Bronchial epithelial cell (primary cell): ENCODE results near the gene AAMDC. TPM values are rescaled to one million over a fixed set of nuclear protein-coding genes. Genes with fewer than 3 reads are reported as not detected.
A peak's percentile ranks its signal among the peaks of the same experiment; 100 is the strongest.

ENCODE experiments used
- DNase-seq: peaks from one replicate; pipeline ENCODE4 v3.0.0-alpha.2; 2010; ENCODE audit warnings: low read depth
- FAIRE-seq: peaks from 2 replicates; lab custom pipeline; 2011; peaks lifted over from hg19 to GRCh38; lab: Jason Lieb, UNC
- H3K27me3 ChIP-seq: 2 replicates; pipeline ENCODE4 v1.5.1; 2011; ENCODE audit warnings: low read length; ENCODE audit not compliant: control insufficient read depth, insufficient read depth
- H3K36me3 ChIP-seq: 2 replicates; pipeline ENCODE4 v1.5.1; 2011; ENCODE audit warnings: low read length; ENCODE audit not compliant: control insufficient read depth, insufficient read depth
- H3K4me3 ChIP-seq: 2 replicates; pipeline ENCODE4 v1.5.1; 2011; ENCODE audit warnings: mild to moderate bottlenecking, low read depth, low read length, control low read depth
- total RNA-seq: library from RNA; depleted of rRNA; stranded (reverse); fragments of >200 nt; gene quantifications from 2 replicates; pipeline ENCODE4 v1.2.1, GENCODE V29; 2014
- TF ChIP-seq, protein P1 (sequence below): IDR thresholded peaks from 2 replicates; pipeline ENCODE4 v1.5.1; 2011; ENCODE audit warnings: mild to moderate bottlenecking, moderate library complexity, low read length, control low read depth, inconsistent platforms; ENCODE audit not compliant: insufficient read depth, severe bottlenecking

Gene AAMDC
- total RNA-seq, 1 donor from 2014 or later: 2.1 TPM

DNA sequence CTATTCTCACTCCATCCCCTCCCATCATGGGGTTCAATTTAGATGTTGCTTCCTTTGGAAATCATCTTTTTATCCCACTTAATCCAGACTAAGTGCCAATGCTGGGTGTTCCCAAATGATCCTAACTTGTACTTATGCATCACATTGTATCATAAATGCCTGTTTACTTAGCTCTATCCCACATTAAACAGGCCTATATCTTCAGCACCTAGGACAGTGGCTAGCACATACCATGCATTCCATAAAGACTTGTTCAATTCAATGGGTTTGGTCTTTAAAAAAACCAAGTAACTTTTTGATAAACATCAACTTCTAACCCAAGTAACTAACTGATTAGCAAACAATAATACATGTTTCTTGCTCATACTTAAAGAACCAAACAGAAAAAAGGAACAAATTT is 41.0 kb upstream of the AAMDC start:
- H3K36me3 ChIP-seq: peaks cover 1% of the 10 kb centered on the region
- H3K4me3 ChIP-seq: no peak overlapping the region
- TF ChIP-seq, protein P1, sequence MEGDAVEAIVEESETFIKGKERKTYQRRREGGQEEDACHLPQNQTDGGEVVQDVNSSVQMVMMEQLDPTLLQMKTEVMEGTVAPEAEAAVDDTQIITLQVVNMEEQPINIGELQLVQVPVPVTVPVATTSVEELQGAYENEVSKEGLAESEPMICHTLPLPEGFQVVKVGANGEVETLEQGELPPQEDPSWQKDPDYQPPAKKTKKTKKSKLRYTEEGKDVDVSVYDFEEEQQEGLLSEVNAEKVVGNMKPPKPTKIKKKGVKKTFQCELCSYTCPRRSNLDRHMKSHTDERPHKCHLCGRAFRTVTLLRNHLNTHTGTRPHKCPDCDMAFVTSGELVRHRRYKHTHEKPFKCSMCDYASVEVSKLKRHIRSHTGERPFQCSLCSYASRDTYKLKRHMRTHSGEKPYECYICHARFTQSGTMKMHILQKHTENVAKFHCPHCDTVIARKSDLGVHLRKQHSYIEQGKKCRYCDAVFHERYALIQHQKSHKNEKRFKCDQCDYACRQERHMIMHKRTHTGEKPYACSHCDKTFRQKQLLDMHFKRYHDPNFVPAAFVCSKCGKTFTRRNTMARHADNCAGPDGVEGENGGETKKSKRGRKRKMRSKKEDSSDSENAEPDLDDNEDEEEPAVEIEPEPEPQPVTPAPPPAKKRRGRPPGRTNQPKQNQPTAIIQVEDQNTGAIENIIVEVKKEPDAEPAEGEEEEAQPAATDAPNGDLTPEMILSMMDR: no peak
- DNase-seq (peak; percentile 48), FAIRE-seq (no peak)
- no peaks in the 10 kb centered on the region for H3K27me3 ChIP-seq

DNA sequence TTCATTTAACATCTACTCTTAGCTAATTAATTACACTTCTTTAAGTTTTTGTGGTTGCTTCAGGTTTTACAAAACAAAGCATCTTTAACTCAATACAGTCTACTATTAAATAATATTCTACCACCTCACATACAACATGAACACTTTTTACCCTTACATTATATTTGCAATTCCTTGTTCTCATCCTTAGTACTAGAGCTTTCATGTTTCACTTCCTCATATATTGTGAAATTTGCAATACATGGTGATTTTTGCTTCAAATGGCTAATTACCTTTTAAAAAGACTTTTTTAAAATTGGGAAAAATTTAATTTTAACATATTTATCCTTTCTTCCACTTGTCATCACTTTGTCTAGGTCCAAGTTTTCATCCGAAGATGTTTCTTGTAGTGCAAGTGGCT is 37.9 kb upstream of the AAMDC start:
- no peak for DNase-seq
- Histone ChIP-seq H3K36me3 (no peaks in the 10 kb centered on the region), H3K4me3 (no peak overlapping the region), H3K27me3 (no peaks in the 10 kb centered on the region)
- no peak for FAIRE-seq
- TF ChIP-seq, protein P1: no peak

DNA sequence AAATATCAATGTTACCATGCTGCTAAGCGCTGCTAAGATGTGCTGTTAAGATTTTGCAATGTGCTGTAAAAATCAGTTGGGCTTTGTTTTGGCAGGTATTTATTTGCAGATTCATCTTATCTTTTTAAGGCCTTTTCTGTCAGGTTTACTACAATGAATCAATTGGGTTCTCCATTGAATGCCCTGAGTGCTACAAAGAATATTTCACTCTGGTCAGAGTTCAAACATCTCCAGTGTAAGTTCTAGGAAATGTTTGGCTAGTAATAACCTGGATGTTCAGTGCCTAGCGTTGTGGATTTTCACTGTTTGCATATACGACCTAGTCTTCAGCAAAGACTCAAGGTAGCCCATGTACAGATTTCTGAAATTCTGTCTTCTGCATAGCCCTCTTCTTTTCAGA is 36.4 kb upstream of the AAMDC start:
- no peaks in the 10 kb centered on the region for H3K36me3 ChIP-seq
- H3K4me3 ChIP-seq: no peak overlapping the region
- TF ChIP-seq, protein P1: no peak
- FAIRE-seq (no peak), DNase-seq (no peak)
- no peaks in the 10 kb centered on the region for H3K27me3 ChIP-seq

DNA sequence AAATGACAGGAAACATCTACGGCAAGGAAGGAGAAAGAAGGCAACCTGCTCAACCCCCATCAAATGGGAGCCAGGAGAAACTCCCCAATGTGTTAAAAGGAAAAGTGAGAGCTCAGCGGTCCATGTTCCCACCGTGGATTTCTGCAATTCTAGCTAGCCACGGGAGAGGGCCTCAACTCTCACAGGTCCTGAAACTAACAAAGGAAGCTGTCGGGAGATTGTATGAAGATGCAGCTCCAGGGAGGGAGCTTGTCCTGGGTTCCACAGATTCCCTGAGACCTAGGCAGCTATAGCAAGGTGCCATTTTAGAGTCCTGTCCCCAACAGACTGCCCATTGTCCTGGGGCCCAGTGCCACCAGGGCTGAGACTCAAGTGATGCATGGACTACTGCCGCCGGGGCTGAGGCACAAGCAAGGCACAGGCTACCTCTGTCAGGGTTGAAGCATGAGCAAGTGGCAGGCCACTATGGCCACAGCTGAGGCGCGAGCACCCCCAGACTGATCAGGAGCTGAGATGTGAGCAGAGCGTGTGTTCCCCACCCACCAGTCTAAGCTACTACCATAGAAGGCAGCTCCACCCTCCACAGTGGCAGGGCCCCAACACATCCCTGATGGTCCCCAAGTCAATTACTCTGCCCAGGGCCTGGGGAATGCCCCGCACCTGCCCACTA is 31.7 kb upstream of the AAMDC start:
- TF ChIP-seq, protein P1: no peak
- Histone ChIP-seq H3K4me3 (no peak overlapping the region), H3K27me3 (no peaks in the 10 kb centered on the region), H3K36me3 (peaks cover 2% of the 10 kb centered on the region)
- DNase-seq (no peak), FAIRE-seq (no peak)

DNA sequence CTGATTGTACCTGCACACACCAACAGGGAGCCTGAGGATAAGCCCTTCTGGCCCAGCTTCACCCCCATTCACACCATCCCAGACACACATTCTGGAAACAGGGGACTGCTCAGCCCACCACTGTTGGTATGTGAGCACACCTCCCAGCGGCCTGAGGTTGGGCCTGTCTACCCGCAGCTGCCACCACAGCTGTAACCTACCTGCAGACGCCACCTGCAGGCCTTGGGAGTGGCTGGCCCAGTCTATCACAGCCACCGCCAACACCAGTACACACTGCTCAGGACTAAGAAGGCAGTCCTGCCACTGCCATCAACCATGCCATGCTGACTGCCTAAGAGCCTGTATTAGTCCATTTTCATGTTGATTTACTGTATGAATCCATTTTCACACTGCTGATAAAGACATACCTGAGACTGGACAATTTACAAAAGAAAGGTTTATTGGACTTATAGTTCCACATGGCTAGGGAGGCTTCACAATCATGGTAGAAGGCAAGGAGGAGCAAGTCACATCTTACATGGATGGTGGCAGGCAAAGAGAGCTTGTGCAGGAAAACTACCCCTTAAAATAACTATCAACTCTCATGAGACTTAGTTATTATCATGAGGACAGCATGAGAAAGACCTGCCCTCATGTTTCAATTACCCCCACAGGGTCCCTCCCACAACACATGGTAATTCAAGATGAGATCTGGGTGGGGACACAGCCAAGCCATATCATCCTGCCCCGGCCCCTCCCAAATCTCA is 31.0 kb upstream of the AAMDC start:
- Histone ChIP-seq H3K36me3 (peaks cover 2% of the 10 kb centered on the region), H3K27me3 (no peaks in the 10 kb centered on the region), H3K4me3 (no peak overlapping the region)
- no peak for DNase-seq
- TF ChIP-seq, protein P1: no peak
- FAIRE-seq: no peak
